GM12878 (cell line): ENCODE data around the gene DMRT2. TPM values are rescaled to one million over a fixed set of nuclear protein-coding genes. Genes with fewer than 3 reads are reported as not detected.

ENCODE experiments used
- ATAC-seq: fragments of 200-7000 bp; cut with Tn5 transposase; 3 replicates; pipeline ENCODE4 v1.9.1; 2020; ENCODE audit warnings: mild to moderate bottlenecking, moderate library complexity
- BruUV-seq: library from RNA; stranded (reverse); fragments of 400-500 nt; replicated peaks from 2 replicates; lab custom pipeline; 2021; lab: Mats Ljungman, UMichigan
- CTCF ChIA-PET: fragments of 300-600 bp; sonication (Branson Sonifier 250); formaldehyde crosslinking; extraction: SDS; loops from one replicate; lab custom pipeline; 2021; ENCODE audit warnings: inconsistent platforms; lab: Yijun Ruan, JAX
- POLR2A ChIA-PET: fragments of 350-600 bp; formaldehyde crosslinking; extraction: SDS; loops from one replicate; lab custom pipeline; 2021; ENCODE audit warnings: inconsistent platforms; lab: Charles Lee
- RAD21 ChIA-PET: fragments of 300-600 bp; sonication (Branson Sonifier 250); formaldehyde crosslinking; loops from one replicate; lab custom pipeline; 2023; ENCODE audit warnings: antibody characterized with exemption; ENCODE audit not compliant: unreplicated experiment; lab: Charles Lee
- SMC1A ChIA-PET: fragments of 300-600 bp; sonication (Branson Sonifier 250); formaldehyde crosslinking; loops from one replicate; lab custom pipeline; 2023; ENCODE audit not compliant: unreplicated experiment, uncharacterized antibody; lab: Charles Lee
- DNase-seq: peaks from one replicate; pipeline ENCODE4 v3.0.0-alpha.2; 2011; ENCODE audit warnings: low read depth, low spot score
- FAIRE-seq: peaks from 3 replicates; lab custom pipeline; 2011; peaks lifted over from hg19 to GRCh38; lab: Jason Lieb, UNC
- H2AFZ ChIP-seq: 2 replicates; pipeline ENCODE4 v1.6.0; 2011; ENCODE audit warnings: low read depth, low read length, control low read depth; ENCODE audit not compliant: control insufficient read depth
- H3K27ac ChIP-seq: 2 replicates; pipeline ENCODE4 v1.5.1; 2011; ENCODE audit warnings: control low read depth; ENCODE audit not compliant: control insufficient read depth, insufficient read depth
- H3K27me3 ChIP-seq, 2 experiments: replicated peaks in 1 of 2; 2 replicates each; pipeline versions ENCODE4 v1.6.0 to v1.6.1; 2011; ENCODE audit warnings: low read length in 1 of 2; ENCODE audit not compliant: control insufficient read depth in 2 of 2, insufficient read depth in 2 of 2
- H3K36me3 ChIP-seq, 2 experiments: 2 replicates each; pipeline ENCODE4 v1.5.1; 2011; ENCODE audit warnings: low read length in 1 of 2; ENCODE audit not compliant: control insufficient read depth in 2 of 2, insufficient read depth in 2 of 2
- H3K4me1 ChIP-seq: 2 replicates; pipeline ENCODE4 v1.6.1; 2011; ENCODE audit warnings: mild to moderate bottlenecking, low read length, moderate library complexity, mixed read lengths; ENCODE audit not compliant: control insufficient read depth, insufficient read depth
- H3K4me2 ChIP-seq: 2 replicates; pipeline ENCODE4 v1.6.0; 2011; ENCODE audit warnings: control low read depth; ENCODE audit not compliant: control insufficient read depth, insufficient read depth
- H3K4me3 ChIP-seq: fragments of 200-600 bp; sonication (generic); 2 replicates; pipeline ENCODE4 v1.5.1; 2016
- H3K79me2 ChIP-seq: 2 replicates; pipeline ENCODE4 v1.6.0; 2011; ENCODE audit warnings: low read length; ENCODE audit not compliant: control insufficient read depth, insufficient read depth
- H3K9ac ChIP-seq: 2 replicates; pipeline ENCODE4 v1.8.0; 2011; ENCODE audit warnings: low read length, control low read depth, mixed read lengths; ENCODE audit not compliant: control insufficient read depth, insufficient read depth
- H3K9me3 ChIP-seq: replicated peaks from 3 replicates; pipeline ENCODE4 v1.5.1; 2011; ENCODE audit warnings: mild to moderate bottlenecking, low read length; ENCODE audit not compliant: control insufficient read depth, insufficient read depth
- H4K20me1 ChIP-seq: 2 replicates; pipeline ENCODE4 v1.6.0; 2011; ENCODE audit not compliant: control insufficient read depth, insufficient read depth
- CREB1 ChIP-seq: IDR thresholded peaks from 2 replicates; pipeline ENCODE4 v1.6.1; 2012; ENCODE audit warnings: low read depth, mild to moderate bottlenecking, inconsistent platforms
- ETV6 ChIP-seq, 2 experiments: fragments of 450-650 bp in 1 of 2; IDR thresholded peaks in 1 of 2; conservative IDR thresholded peaks in 1 of 2; 2 replicates each; pipeline ENCODE4 v1.6.1; 2014; ENCODE audit warnings: antibody characterized with exemption in 1 of 2, borderline replicate concordance in 1 of 2, low read depth in 1 of 2, mild to moderate bottlenecking in 1 of 2, moderate library complexity in 1 of 2
- MTA2 ChIP-seq: fragments of 450-650 bp; IDR thresholded peaks from 2 replicates; pipeline ENCODE4 v1.6.1; 2016; ENCODE audit warnings: low read depth, mild to moderate bottlenecking, moderate library complexity
- PAX5 ChIP-seq: IDR thresholded peaks from 2 replicates; pipeline ENCODE4 v1.6.1; 2011; ENCODE audit warnings: low read depth, low read length, borderline replicate concordance
- RB1 ChIP-seq: fragments of 450-650 bp; formaldehyde crosslinking; IDR thresholded peaks from 2 replicates; pipeline ENCODE4 v1.6.1; 2017; ENCODE audit warnings: mild to moderate bottlenecking, borderline replicate concordance
- RELA ChIP-seq: fragments of 450-650 bp; IDR thresholded peaks from 2 replicates; pipeline ENCODE4 v1.8.0; 2014; ENCODE audit warnings: borderline replicate concordance; ENCODE audit not compliant: partially characterized antibody
- RFX5 ChIP-seq: IDR thresholded peaks from 2 replicates; pipeline ENCODE4 v1.6.1; 2011; ENCODE audit warnings: low read depth, low read length, improper control_type of control experiment
- TCF12 ChIP-seq: IDR thresholded peaks from 2 replicates; pipeline ENCODE4 v1.6.1; 2011; ENCODE audit warnings: low read depth, mild to moderate bottlenecking, low read length
- ZZZ3 ChIP-seq: IDR thresholded peaks from 2 replicates; pipeline ENCODE4 v1.6.1; 2011; ENCODE audit warnings: low read depth; ENCODE audit not compliant: control insufficient read depth, insufficient read length
- WGBS: methylation state at CpG from one replicate; pipeline ENCODE4 v1.1.6; 2016; ENCODE audit warnings: low lambda C conversion rate; ENCODE audit not compliant: insufficient replicate concordance, insufficient coverage; ENCODE audit errors: missing lambda C conversion rate; 5-methylcytosine and 5-hydroxymethylcytosine counted together
- in situ Hi-C: fragments of 300-500 bp; cut with MboI; formaldehyde crosslinking; loops from 9 replicates; pipeline ENCODE4 v1.14.3; 2018; ENCODE audit warnings: mixed read lengths
- intact Hi-C: fragments of 100-400 bp; cut with micrococcal nuclease; formaldehyde crosslinking; loops from one replicate; pipeline ENCODE4 v1.14.2; 2022; ENCODE audit not compliant: unreplicated experiment
- polyA plus RNA-seq, 11 experiments: library from polyadenylated mRNA; depleted of rRNA in 4 of 11; unstranded in 6 of 11; stranded (reverse) in 5 of 11; fragments of >200 nt; fragmentation: Nextera tagmentation in 4 of 11; fragmentation: Illumina TruSeq in 1 of 11; extraction: Ambion mirVana in 4 of 11; extraction: Trizol in 1 of 11; gene quantifications; 1 replicate in 1 of 11; 2 replicates in 10 of 11; pipeline versions ENCODE4 v1.2.1 to v1.2.3, GENCODE V29; 2011 to 2016; ENCODE audit warnings: inconsistent platforms in 2 of 11, missing spikeins in 2 of 11, low read depth in 1 of 11
- total RNA-seq, 4 experiments: library from RNA; depleted of rRNA in 3 of 4; stranded (reverse); fragments of >200 nt in 3 of 4; fragmentation: Illumina TruSeq in 1 of 4; extraction: Trizol in 1 of 4; gene quantifications; 2 replicates each; pipeline versions ENCODE4 v1.2.1 to v1.2.3, GENCODE V29; 2013 to 2021
- TF ChIP-seq, protein P1 (sequence below): IDR thresholded peaks from 2 replicates; pipeline ENCODE4 v1.6.1; 2012; ENCODE audit warnings: low read depth, low read length, improper control_type of control experiment
- TF ChIP-seq, protein P2 (sequence below): fragments of 450-650 bp; IDR thresholded peaks from 2 replicates; pipeline ENCODE4 v1.6.1; 2016; ENCODE audit warnings: mild to moderate bottlenecking

The DMRT2 gene
- total and polyA plus RNA-seq, 10 of the 15 experiments (the other 5 are each of a cell fraction or from before 2014, with no cell fraction given), result 0.08 to 50.2 (median 0.69) TPM

DNA sequence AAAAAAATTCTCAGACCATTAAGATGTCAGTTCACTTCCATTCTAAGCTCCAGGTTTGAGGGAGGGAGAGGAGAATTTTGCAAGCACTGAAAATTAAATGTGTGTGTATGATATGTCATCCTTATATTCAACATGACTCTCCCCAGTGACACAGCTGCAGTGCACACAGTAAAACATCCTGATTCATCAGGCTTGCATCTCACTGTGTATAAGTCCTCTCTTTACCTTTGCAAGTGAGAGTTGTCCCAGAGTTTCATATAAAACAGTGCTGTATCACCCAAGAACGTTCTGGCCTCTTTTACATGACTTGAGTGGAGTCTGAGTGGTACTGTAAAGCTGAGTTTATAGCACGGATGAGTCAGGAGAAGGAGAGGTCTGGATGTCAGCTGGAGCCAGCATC lies 50.0 kb downstream of the DMRT2 start:
- H4K20me1 ChIP-seq, result no peaks in the 10 kb centered on the region
- no peak overlapping the region for H2AFZ ChIP-seq
- ChIA-PET RAD21 (interaction anchor here (0.8 to 4.1 kb wide), 15 partner anchors 10 to 507 kb away, joined by 3 to 27 read pairs (median 5); partner anchors contain the start of gene DMRT2), POLR2A (interaction anchor here (1.4 to 2.0 kb wide), 2 partner anchors 10 to 16 kb away, joined by 3 to 6 read pairs; no protein-coding TSS in a partner anchor), SMC1A (interaction anchor here (0.9 to 8.9 kb wide), 25 partner anchors 10 to 357 kb away, joined by 3 to 59 read pairs (median 4); no protein-coding TSS in a partner anchor), CTCF (interaction anchor here (0.5 to 4.2 kb wide), 26 partner anchors 10 to 502 kb away, joined by 3 to 20 read pairs (median 4); no protein-coding TSS in a partner anchor)
- FAIRE-seq (no peak), ATAC-seq (no peak), DNase-seq (no peak)
- H3K4me2 ChIP-seq, result no peak overlapping the region
- 18% methylated on average over 2 of the region's 2 CpGs for WGBS
- intact Hi-C loops, result loop anchor here (5.0 kb wide), 1 partner anchor 167 kb away; no protein-coding TSS in a partner anchor
- in situ Hi-C loops, result no loop called here
- no TSS peak for BruUV-seq
- H3K9ac ChIP-seq, result no peak overlapping the region
- H3K4me3 ChIP-seq, result no peak overlapping the region
- H3K27me3 ChIP-seq, result no peaks in the 10 kb centered on the region
- TF ChIP-seq ETV6 (conservative IDR thresholded peaks at IDR 0.05 in 1 of 2, IDR thresholded peaks at IDR 0.05 in 1 of 2; ENCODE audit: borderline replicate concordance in 1 of 2, low read depth in 1 of 2), result no peak
- no peak for TF ChIP-seq MTA2
- TF ChIP-seq RELA, result no peak
- no peak for TF ChIP-seq TCF12
- TF ChIP-seq CREB1, result no peak
- no peak for TF ChIP-seq PAX5
- TF ChIP-seq, protein P1, sequence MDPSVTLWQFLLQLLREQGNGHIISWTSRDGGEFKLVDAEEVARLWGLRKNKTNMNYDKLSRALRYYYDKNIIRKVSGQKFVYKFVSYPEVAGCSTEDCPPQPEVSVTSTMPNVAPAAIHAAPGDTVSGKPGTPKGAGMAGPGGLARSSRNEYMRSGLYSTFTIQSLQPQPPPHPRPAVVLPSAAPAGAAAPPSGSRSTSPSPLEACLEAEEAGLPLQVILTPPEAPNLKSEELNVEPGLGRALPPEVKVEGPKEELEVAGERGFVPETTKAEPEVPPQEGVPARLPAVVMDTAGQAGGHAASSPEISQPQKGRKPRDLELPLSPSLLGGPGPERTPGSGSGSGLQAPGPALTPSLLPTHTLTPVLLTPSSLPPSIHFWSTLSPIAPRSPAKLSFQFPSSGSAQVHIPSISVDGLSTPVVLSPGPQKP, result no peak
- TF ChIP-seq, protein P2, sequence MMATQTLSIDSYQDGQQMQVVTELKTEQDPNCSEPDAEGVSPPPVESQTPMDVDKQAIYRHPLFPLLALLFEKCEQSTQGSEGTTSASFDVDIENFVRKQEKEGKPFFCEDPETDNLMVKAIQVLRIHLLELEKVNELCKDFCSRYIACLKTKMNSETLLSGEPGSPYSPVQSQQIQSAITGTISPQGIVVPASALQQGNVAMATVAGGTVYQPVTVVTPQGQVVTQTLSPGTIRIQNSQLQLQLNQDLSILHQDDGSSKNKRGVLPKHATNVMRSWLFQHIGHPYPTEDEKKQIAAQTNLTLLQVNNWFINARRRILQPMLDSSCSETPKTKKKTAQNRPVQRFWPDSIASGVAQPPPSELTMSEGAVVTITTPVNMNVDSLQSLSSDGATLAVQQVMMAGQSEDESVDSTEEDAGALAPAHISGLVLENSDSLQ, result no peak
- no peak for TF ChIP-seq RB1
- TF ChIP-seq ZZZ3, result no peak
- TF ChIP-seq RFX5, result no peak
- H3K9me3 ChIP-seq, result no peaks in the 10 kb centered on the region
- no peaks in the 10 kb centered on the region for H3K4me1 ChIP-seq
- H3K27ac ChIP-seq, result no peak overlapping the region
- no peaks in the 10 kb centered on the region for H3K79me2 ChIP-seq
- no peaks in the 10 kb centered on the region for H3K36me3 ChIP-seq
